CD4-positive, alpha-beta T cell treated with Interleukin-1 beta for 1 hour (primary cell): ENCODE data around the gene LRRTM4.
"Not testable (repeated sequence)": the region's sequence is repeated elsewhere in the genome, so short reads cannot be mapped to it uniquely, and the experiment has no call there.

Experiments
- DNase-seq, 2 donors: peaks; one replicate each; pipeline ENCODE4 v3.0.0-alpha.2; 2020 to 2022

Gene LRRTM4

GRCh38 chr2:77309725-77310124 lies 212.5 kb downstream of the LRRTM4 start:
- no peak for DNase-seq

- DNase-seq, result no peak
Measured at GRCh38 chr2:77301441-77301840, 220.7 kb downstream of the LRRTM4 start.

- DNase-seq, result no peak
Measured at GRCh38 chr2:77296791-77297190, 225.4 kb downstream of the LRRTM4 start.

- DNase-seq, result no peak
Measured at GRCh38 chr2:77294474-77294873, 227.7 kb downstream of the LRRTM4 start.

GRCh38 chr2:77284353-77284752 lies 237.8 kb downstream of the LRRTM4 start:
- no peak for DNase-seq

GRCh38 chr2:77271262-77271661 lies 250.9 kb downstream of the LRRTM4 start:
- DNase-seq, result no peak

- DNase-seq, result no peak
Measured at GRCh38 chr2:77270433-77270832, 251.7 kb downstream of the LRRTM4 start.

GRCh38 chr2:77268626-77269025 lies 253.6 kb downstream of the LRRTM4 start:
- DNase-seq, result no peak

- DNase-seq, result no peak
Measured at GRCh38 chr2:77232909-77233425, 289.2 kb downstream of the LRRTM4 start.

GRCh38 chr2:77228391-77228790 lies 293.8 kb downstream of the LRRTM4 start:
- no peak for DNase-seq

- DNase-seq, result no peak
Measured at GRCh38 chr2:77210725-77211124, 311.5 kb downstream of the LRRTM4 start.

GRCh38 chr2:77207331-77207730 lies 314.8 kb downstream of the LRRTM4 start:
- DNase-seq, result no peak

GRCh38 chr2:77201755-77202154 lies 320.4 kb downstream of the LRRTM4 start:
- DNase-seq, result no peak

GRCh38 chr2:77199411-77199810 lies 322.8 kb downstream of the LRRTM4 start:
- no peak for DNase-seq

- DNase-seq, result no peak
Measured at GRCh38 chr2:77193858-77194448, 328.2 kb downstream of the LRRTM4 start.

- no peak for DNase-seq
Measured at GRCh38 chr2:77192811-77193289, 329.3 kb downstream of the LRRTM4 start.

- DNase-seq, result no peak
Measured at GRCh38 chr2:77191665-77192064, 330.5 kb downstream of the LRRTM4 start.

GRCh38 chr2:77190721-77191346 lies 331.3 kb downstream of the LRRTM4 start:
- DNase-seq, result no peak

- DNase-seq, result no peak
Measured at GRCh38 chr2:77185052-77185451, 337.1 kb downstream of the LRRTM4 start.

- no peak for DNase-seq
Measured at GRCh38 chr2:77179297-77179696, 342.9 kb downstream of the LRRTM4 start.

GRCh38 chr2:77175266-77175780 lies 346.9 kb downstream of the LRRTM4 start:
- not testable (repeated sequence) for DNase-seq

- no peak for DNase-seq
Measured at GRCh38 chr2:77169426-77169825, 352.8 kb downstream of the LRRTM4 start.

GRCh38 chr2:77164021-77164420 lies 358.2 kb downstream of the LRRTM4 start:
- DNase-seq, result not testable (repeated sequence)

GRCh38 chr2:77161009-77161408 lies 361.2 kb downstream of the LRRTM4 start:
- no peak for DNase-seq
